T-helper 9 cell (primary cell): ENCODE results near the gene NTN1.

Source experiments
- DNase-seq: peaks from one replicate; pipeline ENCODE4 v3.0.0-alpha.2; 2020

The NTN1 gene

DNA sequence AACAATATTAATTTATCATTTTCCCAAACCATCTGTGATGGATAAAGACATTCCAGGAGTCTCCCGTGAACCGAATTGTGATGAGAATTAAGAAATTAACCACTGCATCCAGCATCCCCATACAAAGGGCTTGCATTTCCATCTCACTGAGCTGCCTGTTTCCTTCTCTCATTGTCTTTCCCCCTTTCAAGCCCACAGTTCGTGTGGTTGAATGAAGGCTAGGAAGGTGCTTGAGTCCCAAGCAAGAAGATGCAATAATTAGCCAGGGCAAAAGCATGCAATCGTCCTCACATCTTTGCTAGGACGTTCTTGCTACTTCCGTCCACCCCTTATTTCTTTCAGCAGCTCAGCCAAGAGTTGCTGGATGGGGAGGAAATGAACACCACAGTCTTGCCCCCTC lies 146.1 kb downstream of the NTN1 start:
- no peak for DNase-seq

DNA sequence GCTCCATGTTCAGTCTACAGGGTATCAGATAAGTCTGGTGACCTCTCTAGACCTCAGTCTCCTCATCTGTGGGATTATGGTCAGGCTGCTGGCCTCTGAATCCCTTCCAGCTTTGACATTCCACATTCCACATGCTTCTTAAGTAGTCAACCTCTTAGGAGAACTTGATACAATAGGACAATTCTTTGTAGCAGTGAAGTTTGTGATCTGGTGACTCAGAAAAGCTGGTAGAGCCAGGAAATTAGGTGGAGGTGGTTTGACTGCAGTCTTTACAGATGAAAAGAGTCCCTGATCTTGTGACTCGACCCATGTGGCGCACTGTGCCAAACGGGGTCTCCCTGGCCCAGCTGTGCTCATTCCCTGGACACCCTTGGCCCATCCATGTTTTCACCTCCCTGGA lies 147.8 kb downstream of the NTN1 start:
- DNase-seq = no peak

DNA sequence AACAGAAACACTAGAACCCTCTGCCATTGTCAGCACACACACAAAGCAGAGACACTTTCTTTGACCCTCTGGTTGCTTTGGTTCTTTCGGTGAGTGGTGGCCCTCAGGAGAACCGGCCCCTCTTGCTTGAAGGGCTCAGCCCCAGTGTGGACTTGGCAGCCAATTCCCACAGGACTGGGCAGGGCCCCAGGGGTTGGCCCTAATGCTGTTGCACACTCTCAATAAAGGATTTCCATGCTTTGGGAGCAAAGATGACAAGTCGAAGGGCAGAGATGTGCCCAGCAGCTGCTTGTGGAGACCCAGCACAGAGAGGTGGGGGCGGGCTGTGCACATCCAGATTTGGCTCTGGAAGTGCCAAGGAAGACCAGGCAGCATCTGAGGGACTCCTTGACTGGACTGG lies 149.0 kb downstream of the NTN1 start:
- DNase-seq = no peak

DNA sequence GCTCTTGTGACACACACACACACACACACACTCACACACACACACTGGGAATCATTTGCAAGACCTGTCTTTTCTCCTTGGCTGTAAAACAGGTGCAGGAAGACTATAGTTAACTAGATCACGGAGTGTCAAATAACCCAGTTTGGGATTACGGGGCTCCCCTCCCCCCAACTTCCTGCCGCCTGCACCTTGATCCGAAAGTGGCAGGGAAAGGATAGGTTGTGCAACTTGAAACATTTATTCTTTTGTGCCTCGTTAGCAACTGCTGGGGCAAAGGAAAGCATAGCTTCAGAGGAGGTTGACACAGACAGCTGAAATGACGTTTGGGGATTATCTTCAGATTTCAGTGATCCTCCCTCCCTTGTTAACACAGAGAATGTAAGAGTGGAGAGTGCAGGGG lies 149.5 kb downstream of the NTN1 start:
- DNase-seq = no peak

DNA sequence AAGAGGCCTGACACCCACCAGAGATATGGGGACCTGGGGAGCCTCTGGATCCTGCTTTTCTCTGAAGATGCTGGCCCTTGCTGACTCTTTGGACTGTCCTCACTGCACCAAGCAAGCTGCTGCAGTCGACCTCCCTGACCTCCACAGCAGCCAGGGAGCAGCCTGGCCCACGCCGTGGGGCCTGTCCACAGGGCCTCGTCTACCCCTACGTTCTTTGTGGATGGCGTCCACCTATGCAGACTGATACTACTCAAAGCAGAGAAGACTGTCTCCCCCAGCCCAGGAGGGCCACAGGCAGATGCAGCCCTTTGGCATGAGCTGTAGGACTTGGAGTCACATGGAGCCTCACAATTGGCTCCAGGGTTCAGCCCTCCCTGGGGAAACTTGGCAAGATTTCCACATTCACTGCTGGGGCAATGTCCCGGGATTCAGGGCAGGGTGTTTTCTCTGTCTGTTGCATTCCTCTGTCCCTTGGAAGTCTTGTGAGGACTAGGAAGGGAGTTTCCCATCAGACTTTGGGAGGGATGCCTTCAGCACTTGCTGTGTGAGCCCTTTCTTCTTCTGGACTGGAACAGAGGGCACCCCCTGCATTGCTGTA lies 152.2 kb downstream of the NTN1 start:
- no peak for DNase-seq

DNA sequence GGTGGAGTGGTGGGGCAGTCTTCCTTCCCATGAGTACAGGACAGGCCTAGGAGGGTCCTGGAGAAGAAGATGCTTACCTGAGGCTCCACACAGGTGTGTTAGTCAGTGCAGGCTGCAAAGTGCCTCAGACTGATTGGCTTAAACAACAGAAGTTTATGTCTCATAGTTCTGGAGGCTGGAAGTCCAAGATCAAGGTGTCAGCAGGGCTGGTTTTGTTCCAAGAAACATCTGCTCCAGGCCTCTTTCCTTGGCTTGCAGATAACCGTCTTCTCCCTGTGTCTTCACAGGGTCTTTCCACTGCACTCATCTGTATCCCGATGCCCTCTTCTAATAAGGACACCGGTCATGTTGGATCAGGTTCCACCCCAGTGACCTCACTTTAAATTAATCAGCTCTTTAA lies 153.0 kb downstream of the NTN1 start:
- no peak for DNase-seq

DNA sequence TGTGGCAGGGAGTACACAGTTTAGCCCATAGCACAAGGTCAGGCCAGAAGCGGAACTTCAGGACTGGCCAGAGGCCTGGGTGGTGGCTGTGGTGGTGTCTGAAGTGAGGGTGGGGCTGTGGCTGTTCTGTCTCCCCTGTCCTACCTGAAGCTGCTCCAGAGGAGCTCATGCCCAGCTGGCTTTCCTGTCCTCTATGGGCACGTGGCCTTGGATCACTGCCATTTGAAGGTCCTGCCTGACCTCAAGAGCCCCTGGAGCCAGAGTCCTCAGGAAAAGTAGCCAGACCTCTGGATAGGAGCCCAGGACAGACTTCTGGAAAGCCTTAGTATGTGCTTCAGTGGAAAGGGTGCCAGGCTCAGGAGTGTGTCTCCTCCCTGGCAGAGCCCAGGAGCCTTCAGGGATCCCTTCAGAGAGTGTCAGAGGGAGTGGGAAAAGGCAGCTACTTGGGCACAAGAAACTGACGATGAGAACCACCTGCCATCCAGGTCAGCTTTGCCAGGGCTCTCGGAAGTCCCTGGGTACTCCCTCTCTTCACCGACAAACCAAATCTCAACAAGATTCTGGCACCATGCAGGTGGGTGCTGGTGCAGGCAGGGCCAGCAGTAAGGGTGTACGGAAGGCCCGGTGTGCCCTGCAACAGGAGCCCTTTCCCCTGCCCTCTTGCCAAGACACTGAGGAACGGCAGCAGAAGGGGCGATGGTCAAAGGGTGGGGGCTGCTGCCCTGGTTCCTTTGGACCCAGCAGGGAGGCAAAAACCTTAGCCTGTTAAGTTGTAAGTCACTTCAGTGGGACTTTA lies 153.7 kb downstream of the NTN1 start:
- DNase-seq = no peak

DNA sequence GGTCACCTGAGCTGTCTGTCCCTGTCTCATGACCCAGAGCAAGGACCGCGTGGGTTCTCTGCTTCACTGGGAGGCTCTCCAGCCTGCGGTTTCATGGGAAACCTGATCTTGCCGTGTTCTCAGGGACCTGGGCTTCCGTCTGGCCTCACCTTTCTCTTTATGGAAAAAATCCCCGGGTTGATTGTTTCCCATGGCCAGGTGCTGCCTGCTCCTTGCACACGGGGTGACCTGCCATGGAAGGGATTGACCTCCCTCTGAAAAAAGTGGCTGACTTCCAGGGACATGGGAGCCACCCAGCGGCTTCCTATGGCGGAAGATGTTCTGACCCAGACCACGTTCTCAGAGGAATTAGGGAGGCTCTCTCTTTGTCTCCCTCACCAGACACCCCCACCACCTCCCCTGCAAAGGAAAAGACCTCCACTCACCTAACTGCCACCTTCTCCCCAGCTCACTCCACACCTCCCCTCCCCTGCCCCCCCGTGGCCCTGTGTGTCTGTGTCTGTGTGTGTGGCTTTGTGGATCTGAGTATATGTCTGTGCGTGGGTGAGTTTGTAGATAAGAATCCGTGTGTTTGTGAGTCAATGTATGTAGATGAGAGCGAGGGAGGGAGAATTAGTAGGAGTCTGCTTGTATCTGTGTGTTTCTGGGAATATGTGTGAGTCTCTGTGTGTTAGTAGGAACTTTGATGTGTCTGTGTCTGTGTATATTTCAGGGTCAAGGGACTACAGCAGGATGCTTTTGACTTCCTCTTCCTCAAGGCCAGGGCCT lies 154.6 kb downstream of the NTN1 start:
- DNase-seq = no peak

DNA sequence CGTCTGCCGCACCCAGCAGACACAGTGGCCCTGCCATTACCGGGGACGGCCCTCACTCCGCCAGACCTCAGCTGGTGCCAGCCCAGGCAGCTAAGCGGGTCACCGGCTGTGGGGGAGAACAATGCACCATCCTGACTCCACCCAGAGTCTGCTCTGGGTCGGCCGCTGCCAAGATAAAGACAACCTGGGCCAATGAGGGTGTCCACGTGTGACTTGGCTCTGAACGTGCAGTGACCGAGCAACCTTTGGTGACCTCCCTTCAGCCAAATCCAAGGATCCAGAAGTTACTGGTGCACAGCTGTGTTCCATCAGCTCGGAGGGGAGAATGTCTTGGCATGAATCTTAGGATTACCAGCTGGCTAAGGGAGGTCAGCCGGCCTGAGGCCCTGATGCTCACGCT lies 155.9 kb downstream of the NTN1 start:
- no peak for DNase-seq

DNA sequence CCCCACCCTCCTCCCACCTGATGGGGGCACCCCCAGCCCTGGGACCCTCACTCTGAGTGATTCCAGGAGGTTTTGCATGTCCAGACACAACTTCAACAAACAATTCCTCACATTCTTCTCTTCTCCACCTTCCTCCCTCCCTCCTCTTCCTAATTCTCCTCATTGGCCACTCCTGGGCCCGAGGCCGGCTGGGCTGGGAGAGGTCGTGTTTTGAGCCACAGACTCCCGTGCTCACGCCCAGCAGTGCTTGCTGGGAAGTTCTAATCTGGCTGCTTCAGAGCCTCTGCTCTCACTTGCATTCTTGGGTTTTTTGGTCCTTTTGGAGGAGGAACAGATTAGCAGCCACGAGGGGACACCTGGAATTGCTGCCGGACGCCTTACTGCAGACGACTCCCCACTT lies 157.0 kb downstream of the NTN1 start:
- DNase-seq = no peak

DNA sequence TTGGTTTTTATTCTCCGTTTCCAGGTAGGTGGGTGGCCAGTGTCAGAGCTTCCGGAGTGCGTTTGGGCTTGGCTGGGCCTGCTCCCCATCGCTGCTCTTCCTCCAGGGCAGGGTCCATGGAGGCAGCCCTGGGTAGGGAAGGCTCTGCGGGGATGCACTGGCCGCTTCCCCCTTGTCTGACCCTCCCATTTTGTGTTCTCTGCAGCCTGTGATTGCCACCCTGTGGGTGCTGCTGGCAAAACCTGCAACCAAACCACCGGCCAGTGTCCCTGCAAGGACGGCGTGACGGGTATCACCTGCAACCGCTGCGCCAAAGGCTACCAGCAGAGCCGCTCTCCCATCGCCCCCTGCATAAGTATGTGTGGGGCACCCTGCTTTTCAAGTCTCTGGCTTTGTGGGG lies 158.3 kb downstream of the NTN1 start:
- DNase-seq = no peak

DNA sequence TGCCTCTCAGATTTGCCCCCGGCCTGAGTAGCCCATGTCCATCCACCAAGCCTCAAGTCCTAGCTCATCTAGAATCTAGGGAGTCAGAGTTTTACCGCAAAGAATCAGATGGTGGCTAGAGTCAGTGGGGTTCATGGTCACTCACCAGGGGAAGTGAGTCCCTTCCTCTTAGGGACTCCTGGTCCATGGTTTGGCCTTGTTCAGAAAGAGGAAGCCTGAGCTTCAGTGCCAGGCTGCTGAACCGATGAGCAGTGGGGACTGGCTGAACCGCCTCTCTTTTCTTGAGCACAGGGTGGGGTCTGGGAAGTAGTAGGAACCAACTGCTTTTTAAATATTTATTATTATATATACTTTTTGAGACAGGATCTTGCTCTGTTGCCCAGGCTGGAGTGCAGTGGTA lies 160.3 kb downstream of the NTN1 start:
- DNase-seq = no peak

DNA sequence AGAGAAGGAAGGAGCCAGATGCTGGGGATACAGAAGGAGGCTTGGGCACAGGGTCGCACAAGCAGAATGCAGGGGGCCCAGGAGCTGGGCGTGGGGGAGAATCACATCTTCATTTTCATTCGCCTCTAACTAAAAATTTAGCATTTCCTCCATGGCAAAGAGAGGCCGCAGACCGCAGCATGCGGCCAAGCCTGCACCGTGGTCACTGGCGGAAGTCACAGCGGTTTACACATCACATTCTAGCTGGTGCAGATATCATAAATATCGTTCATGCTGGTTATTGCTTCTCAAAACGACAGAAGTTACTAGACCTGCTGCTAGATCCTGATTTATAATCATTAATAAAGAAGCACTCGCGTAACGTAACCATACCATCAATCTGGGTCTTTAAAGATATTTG lies 162.0 kb downstream of the NTN1 start:
- no peak for DNase-seq

DNA sequence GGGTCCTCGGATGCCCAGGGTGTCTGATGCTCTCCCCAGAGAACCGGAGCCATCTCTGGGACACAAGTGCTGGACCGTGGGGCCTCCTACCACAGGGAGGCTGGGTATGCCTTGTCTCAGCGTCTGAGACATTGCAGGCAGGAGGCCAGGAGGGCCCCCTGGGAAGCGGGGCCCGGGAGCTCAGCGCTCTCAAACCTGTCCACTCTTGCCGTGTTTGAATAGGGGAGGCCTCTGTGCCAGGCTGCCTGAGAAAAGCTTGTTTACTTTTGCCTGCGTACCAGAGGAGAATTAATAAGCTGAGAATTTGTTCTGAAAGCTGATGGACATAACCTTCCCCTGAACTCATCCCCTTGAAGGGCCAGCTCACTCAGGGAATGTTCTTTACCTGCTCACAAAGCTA lies 163.8 kb downstream of the NTN1 start:
- DNase-seq = no peak

DNA sequence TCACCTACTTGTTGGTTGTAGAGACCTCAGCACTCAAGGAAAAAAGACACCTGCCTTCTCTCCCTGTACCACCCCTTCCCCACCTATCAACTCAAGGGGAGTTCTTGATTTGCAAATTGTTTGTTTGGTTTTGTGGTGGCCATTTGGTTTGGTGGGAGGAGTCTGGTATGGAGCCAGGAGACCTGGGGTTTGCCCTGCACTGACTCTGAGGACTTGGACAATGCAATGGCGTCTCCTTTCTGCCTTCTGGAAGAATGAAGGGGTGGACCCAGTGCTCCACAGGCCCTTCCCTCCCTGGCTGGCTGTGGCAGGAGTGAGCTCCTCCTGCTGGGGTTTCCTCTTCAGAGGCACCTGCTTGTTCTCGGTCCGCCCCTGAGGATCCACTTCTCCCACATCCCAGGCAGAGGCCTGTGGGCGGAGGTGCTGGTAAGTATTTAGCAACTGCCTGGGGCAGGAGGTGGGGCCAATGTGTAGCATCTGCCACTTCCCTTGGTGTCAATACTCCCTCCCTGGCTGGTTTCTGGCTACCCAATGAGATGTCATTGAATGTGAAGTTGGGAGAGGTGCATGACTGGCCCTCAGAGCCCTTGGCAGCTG lies 164.5 kb downstream of the NTN1 start:
- no peak for DNase-seq

DNA sequence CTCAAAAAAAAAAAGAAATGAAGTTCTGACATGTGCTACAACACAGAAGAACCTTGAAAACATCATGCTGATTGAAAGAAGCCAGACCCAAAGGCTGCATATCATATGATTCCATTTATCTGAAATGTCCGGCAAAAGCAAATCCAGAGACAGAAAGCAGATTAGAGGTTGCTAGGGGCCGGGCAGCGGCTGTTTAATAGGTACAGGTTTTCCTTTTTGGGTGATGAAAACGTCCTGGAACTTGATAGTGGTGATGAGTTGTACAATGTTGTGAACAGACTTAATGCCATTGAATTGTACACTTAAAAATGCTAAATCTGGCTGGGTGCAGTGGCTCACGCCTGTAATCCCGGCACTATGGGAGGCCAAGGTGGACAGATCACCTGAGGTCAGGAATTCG lies 166.5 kb downstream of the NTN1 start:
- no peak for DNase-seq

DNA sequence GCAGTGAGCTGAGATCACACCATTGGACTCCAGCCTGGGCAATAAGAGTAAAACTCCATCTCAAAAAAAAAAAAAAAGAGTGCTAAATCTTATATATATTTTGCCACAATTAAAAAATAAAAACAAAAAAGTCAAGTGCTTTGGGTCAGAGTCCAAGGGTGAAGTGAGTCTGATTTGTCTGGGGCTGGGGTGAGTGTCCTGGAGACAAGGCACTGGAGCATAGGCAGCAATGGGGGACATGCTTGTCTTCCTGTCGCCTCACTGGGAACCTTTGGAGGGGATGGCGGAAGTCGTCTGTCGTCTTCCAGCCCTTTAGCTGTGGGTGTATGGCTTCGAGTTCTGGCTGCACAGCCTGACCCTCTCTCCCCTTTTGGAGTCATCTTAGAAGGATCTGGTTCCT lies 167.1 kb downstream of the NTN1 start:
- DNase-seq = no peak

DNA sequence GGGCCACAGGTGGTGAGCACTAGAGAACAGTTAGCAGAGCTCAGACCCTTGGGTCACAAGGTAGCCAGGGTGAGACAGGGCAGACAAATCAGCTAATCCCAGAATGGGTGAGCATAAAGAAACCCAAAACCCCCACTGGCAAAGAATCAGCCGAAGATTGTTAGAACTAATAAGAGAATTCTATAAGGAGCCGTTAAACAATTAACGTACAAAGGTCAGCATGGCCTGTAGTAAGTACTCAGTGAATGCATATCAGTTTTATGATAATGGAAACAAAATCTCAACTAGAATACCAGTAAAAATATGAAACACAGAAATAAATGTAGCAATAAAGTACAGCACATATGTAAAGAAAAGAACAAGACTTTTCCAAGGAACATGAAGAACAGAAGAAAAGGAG lies 168.6 kb downstream of the NTN1 start:
- DNase-seq = no peak

DNA sequence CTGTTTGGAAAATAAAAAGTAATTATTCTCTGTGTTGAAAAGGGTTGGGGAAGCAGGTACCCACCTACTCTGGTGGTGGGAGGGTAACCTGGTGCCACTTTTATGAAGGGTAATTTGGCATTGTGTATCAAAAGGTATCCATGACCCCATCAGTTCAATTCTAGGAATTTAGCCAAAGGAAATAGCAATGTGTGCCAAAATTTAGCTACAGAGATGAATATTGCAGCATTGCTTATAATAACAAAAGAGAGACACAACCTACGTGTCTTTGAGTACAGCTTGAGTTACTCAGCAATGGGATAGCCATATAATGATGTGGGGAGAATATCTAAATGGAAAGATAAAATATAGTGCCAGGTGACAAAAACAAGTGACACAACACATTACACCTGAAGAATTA lies 170.7 kb downstream of the NTN1 start:
- DNase-seq = no peak

DNA sequence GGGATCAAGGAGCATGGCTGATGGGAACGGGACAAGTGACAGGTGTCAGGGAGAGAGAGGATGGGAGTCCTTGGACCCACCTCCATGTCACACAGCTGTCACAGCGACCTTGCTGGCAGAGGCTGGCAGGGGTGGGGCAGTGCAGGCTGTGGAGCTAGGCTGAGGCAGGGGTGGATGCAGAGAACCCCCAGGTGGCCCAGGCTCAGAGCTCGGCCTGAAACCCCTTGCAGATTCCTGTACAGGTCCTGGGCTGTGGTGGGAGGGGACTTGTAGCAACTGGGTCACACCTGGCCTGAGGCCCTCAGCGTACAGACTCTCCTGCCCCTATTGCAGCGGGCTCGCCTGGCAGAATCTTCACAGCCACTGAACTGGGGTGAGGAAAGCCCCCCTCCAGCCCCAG lies 174.1 kb downstream of the NTN1 start:
- DNase-seq = no peak

DNA sequence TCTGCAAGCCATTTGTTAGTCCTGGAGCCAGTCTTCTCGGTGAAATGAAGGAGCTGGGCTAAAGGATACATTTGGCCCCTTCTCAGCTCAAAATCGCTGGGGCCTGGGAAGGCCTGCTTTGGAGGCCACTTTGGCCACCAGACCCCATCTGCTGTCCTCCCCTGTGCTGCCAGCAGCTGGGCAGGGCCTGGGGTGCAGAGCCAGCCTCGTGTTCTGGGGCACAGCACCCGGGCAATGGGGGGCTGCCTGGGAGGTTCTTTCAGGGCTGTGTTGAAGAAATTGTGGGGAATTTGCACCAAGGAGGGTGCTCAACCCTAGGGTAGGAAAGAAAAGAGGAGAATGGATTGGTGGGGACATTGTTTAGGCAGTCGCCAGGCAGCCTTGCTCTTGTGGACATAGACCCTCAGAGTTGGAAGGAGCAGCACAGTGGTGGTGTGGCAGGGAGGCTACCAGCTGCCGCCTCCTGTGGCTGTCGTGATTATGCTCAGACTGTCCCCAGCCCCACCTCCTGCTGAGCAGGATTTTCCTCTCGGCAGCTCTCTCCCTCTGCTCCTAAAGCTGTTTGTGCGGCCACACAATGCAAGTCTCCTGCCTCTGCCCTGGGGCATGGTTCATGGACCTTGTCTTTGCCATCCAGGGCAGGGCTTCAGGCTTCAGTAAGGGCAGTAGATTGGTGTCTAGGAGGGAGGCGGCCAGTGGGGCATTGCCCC lies 174.8 kb downstream of the NTN1 start:
- DNase-seq = no peak

DNA sequence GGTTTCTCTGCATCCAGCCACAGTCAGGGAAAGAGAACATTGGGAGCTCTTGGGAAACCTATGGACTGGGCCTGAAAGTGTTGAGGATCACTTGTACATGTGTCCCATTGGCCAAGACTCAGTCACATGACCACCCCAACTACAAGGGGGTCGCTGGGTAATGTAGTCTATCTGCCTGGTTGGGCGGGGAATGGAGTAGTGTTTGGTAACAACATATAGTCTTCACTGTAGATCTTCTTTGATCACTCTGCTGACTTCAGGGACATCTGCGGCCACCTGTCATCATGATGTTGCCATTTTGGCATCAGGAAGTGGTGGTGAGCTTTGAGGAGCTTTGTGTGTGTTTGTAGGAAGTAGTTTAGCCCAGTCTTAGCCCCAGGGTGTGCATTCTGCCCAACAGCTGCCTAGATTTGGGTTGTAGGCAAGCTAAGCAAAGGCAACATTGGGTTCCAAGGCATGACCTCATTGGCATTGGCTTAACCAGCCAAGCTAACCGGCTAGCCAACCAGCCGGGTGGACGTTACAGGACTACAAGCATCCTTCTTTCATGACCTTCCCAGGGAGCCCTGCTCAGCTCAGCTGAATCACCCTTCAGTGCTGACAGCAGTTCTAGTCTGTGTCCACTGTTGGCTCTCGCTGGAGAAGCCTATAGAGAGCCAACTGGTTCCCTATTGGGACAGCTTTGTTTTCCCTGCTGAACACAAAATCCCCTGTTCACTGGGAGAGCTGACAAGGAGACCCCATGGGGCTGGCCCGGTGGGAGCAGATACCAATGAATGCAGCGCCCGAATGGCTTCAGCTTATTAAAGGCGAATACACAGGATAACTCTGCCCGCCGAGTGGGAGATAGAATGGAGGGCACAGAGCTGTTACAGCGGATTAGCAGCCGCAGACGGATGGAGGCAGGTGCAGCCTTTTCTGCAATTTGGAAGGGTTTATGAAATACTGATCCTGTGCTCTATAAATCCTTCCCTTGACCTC lies 178.6 kb downstream of the NTN1 start:
- no peak for DNase-seq
